Tibial artery (tissue), 4 donors: ENCODE data around the gene ANKRD55.
"Not testable (repeated sequence)": the region's sequence is repeated elsewhere in the genome, so short reads cannot be mapped to it uniquely, and the experiment has no call there.

Experiments
- DNase-seq, 2 donors: peaks; one replicate each; pipeline ENCODE4 v3.0.0-alpha.2; 2019
- H3K27ac ChIP-seq, 2 donors: fragments of 200-600 bp; sonication (generic) in 1 of 2; 1 replicate in 1 of 2; 2 replicates in 1 of 2; pipeline ENCODE4 v1.5.1; 2018 to 2019; ENCODE audit warnings: mild to moderate bottlenecking in 1 of 2
- H3K27me3 ChIP-seq, 2 donors: fragments of 200-600 bp; sonication (generic) in 1 of 2; one replicate each; pipeline versions ENCODE4 v1.5.1 to v1.6.0; 2016 to 2019
- H3K36me3 ChIP-seq, 3 donors: fragments of 200-600 bp; sonication (generic) in 2 of 3; one replicate each; pipeline ENCODE4 v1.5.1; 2016 to 2019; ENCODE audit warnings: mild to moderate bottlenecking in 2 of 3
- H3K4me1 ChIP-seq, 4 donors: fragments of 200-600 bp; sonication (generic) in 2 of 4; 1 replicate in 3 of 4; 2 replicates in 1 of 4; pipeline ENCODE4 v1.5.1; 2016 to 2019
- H3K4me3 ChIP-seq, 2 donors: fragments of 200-600 bp; sonication (generic) in 1 of 2; 1 replicate in 1 of 2; 2 replicates in 1 of 2; pipeline ENCODE4 v1.5.1; 2018 to 2019; ENCODE audit warnings: mild to moderate bottlenecking in 2 of 2
- H3K9me3 ChIP-seq, 3 donors: fragments of 200-600 bp; sonication (generic) in 1 of 3; one replicate each; pipeline ENCODE4 v1.5.1; 2016 to 2019
- intact Hi-C: fragments of 100-400 bp; cut with DNase I; formaldehyde crosslinking; loops from one replicate; pipeline ENCODE4 v1.15.0; 2023; ENCODE audit warnings: low total_unique reads
- TF ChIP-seq, protein P1 (sequence below), 2 experiments: fragments of 200-600 bp in 1 of 2; fragments of 450-650 bp in 1 of 2; IDR thresholded peaks; one replicate each; pipeline ENCODE4 v1.5.1; 2017 to 2019; ENCODE audit warnings: antibody characterized with exemption in 2 of 2, mild to moderate bottlenecking in 1 of 2, moderate library complexity in 1 of 2

Gene ANKRD55

DNA sequence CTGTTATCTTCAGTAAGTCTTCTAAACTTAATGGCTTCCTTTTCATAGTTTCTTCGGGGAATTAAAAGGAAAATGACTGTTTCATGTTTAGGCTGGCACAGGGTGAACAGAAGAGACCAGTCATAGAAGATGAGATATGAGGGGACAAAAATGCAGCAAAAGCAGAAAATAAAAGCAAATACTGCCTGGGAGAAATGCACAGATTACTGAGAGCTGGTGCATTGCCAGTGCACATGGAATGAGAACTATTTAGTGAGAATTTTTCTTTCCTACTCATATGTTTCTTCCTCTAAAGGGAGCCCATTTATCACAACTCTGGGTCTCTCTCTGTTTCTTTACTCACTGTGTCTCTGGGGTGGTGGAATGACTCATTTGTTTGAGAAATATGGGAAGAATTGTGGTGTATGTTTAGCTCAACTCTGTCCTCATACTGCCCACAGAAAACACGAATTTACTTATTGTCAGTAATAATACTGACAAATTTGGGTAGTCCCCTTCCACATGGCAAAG is 25.9 kb upstream of the ANKRD55 start:
- no peaks in the 10 kb centered on the region for H3K9me3 ChIP-seq
- DNase-seq = no peak

DNA sequence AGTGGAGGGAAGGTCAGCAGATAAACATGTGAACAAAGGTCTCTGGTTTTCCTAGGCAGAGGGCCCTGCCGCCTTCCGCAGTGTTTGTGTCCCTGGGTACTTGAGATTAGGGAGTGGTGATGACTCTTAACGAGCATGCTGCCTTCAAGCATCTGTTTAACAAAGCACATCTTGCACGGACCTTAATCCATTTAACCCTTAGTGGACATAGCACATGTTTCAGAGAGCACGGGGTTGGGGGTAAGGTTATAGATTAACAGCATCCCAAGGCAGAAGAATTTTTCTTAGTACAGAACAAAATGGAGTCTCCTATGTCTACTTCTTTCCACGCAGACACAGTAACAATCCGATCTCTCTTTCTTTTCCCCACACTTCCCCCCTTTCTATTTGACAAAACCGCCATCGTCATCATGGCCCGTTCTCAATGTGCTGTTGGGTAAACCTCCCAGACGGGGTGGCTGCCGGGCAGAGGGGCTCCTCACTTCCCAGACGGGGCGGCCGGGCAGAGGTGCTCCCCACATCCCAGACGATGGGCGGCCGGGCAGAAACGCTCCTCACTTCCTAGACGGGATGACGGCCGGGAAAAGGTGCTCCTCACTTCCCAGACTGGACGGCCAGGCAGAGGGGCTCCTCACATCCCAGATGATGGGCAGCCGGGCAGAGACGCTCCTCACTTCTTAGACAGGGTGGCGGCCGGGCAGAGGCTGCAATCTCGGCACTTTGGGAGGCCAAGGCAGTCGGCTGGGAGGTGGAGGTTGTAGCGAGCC is 24.8 kb upstream of the ANKRD55 start:
- intact Hi-C loops, H3K4me3 ChIP-seq: not testable (repeated sequence)

More for the DNA sequence above, 25.9 kb upstream of the ANKRD55 start:
- H3K4me1 ChIP-seq = peaks cover 0 to 16% (median 9%) of the 10 kb centered on the region in 4 donors
- H3K27me3 ChIP-seq = no peaks in the 10 kb centered on the region
- TF ChIP-seq, protein P1, sequence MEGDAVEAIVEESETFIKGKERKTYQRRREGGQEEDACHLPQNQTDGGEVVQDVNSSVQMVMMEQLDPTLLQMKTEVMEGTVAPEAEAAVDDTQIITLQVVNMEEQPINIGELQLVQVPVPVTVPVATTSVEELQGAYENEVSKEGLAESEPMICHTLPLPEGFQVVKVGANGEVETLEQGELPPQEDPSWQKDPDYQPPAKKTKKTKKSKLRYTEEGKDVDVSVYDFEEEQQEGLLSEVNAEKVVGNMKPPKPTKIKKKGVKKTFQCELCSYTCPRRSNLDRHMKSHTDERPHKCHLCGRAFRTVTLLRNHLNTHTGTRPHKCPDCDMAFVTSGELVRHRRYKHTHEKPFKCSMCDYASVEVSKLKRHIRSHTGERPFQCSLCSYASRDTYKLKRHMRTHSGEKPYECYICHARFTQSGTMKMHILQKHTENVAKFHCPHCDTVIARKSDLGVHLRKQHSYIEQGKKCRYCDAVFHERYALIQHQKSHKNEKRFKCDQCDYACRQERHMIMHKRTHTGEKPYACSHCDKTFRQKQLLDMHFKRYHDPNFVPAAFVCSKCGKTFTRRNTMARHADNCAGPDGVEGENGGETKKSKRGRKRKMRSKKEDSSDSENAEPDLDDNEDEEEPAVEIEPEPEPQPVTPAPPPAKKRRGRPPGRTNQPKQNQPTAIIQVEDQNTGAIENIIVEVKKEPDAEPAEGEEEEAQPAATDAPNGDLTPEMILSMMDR (IDR thresholded peaks at IDR 0.05) = no peak
- H3K4me3 ChIP-seq = peak overlapping the region; percentile 5 to 25
- peak overlapping the region in 1 of 2 donors; percentile 25 for H3K27ac ChIP-seq
- intact Hi-C loops = no loop called here
- no peaks in the 10 kb centered on the region for H3K36me3 ChIP-seq

DNA sequence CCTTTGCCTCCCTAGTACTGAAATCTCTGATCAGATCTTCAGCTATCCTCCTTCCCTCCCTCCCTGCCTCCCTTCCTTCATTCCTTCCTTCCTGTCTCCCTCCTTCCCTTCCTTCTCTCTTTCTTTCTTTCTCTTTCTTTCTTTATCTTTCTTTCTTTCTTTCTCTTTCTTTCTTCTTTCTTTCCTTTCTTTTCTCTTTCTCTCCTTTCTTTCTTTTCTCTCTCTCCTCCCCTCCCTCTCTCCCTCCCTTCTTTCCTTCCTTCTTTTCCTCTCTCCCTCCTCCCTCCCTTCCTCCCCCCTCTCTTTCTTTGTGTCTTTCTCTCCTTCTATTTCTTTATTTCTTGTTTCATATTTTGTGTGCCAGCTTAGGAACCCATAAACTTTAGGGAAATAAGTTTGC is 23.9 kb upstream of the ANKRD55 start:
- intact Hi-C loops = no loop called here
- Histone ChIP-seq H3K9me3 (no peaks in the 10 kb centered on the region), H3K27ac (no peak overlapping the region), H3K4me3 (no peak overlapping the region), H3K36me3 (no peaks in the 10 kb centered on the region), H3K27me3 (no peaks in the 10 kb centered on the region), H3K4me1 (peaks cover 0 to 16% (median 9%) of the 10 kb centered on the region in 4 donors)
- TF ChIP-seq, protein P1 (IDR thresholded peaks at IDR 0.05) = no peak
- DNase-seq = no peak

More for the DNA sequence above, 24.8 kb upstream of the ANKRD55 start:
- H3K27me3 ChIP-seq, DNase-seq, H3K9me3 ChIP-seq, H3K27ac ChIP-seq, H3K36me3 ChIP-seq: not testable (repeated sequence)
- peaks cover 0 to 16% (median 9%) of the 10 kb centered on the region in 4 donors for H3K4me1 ChIP-seq

DNA sequence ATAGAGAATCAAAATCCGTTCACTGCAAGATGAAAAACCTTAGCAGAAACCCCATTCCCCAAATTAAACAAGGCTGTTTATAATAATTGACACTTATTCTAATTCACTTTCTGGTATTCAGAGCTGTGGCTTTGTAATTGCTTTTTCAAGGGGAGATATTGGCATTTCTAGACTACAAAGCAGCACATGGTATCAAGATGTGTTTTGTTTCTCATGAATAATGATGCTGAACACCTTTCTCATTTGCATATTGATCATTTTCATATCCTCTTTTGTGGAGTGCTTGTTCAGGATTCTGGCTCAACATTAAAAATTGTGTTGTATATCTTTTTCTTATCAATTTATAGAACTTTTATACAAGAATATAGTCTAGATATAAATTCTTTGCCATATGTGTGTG is 22.4 kb upstream of the ANKRD55 start:
- no peak overlapping the region for H3K27ac ChIP-seq
- no peak for DNase-seq
- H3K9me3 ChIP-seq = no peaks in the 10 kb centered on the region
- intact Hi-C loops = no loop called here
- no peaks in the 10 kb centered on the region for H3K27me3 ChIP-seq
- TF ChIP-seq, protein P1 (IDR thresholded peaks at IDR 0.05) = no peak
- no peak overlapping the region for H3K4me3 ChIP-seq
- H3K4me1 ChIP-seq = peaks cover 0 to 16% (median 9%) of the 10 kb centered on the region in 4 donors
- H3K36me3 ChIP-seq = no peaks in the 10 kb centered on the region

DNA sequence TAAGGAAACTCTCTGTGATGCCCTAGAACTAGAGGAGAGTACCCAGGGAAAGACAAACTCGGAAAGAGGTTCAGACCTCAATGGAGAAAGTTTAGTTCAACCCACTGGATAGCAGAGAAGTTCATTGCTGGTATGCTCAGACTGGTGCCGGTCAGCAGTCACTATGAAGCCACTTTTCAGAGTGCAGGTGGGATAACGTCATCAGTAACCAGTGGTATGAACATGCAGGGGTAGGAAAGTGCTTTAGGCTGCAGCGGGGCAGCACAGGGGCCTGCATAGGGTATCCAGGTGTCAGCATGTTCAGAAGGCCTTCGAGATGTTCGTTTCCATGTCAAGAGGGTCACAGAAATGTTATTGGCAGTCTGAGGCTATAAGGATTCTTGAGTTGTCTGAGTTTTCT is 20.8 kb upstream of the ANKRD55 start:
- DNase-seq = no peak
- TF ChIP-seq, protein P1 (IDR thresholded peaks at IDR 0.05) = no peak
- no peak overlapping the region for H3K4me3 ChIP-seq
- H3K27ac ChIP-seq = no peak overlapping the region
- no peaks in the 10 kb centered on the region for H3K27me3 ChIP-seq
- no peaks in the 10 kb centered on the region for H3K9me3 ChIP-seq
- intact Hi-C loops = no loop called here
- H3K36me3 ChIP-seq = no peaks in the 10 kb centered on the region
- H3K4me1 ChIP-seq = peaks cover 0 to 4% (median 1%) of the 10 kb centered on the region in 4 donors

DNA sequence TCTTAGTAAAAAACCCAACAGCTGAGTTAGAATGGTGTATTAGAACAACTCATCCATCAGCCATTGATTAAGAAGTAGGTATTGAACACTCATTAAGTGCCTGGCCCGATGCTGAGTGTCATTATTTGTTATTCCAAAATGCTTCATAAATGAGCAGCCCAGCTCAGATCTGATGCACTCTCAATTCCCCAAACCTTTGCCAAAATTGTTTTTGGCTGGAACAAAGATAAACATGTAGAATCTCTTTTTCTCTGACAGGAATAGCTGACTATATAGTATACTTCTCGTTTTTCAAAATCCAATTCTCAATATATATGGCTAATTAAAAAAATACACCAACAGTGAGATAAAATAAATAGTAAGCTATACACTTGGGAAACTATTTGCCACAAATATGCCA is 20.0 kb upstream of the ANKRD55 start:
- peaks cover 0 to under 1% (median 0%) of the 10 kb centered on the region in 4 donors for H3K4me1 ChIP-seq
- intact Hi-C loops = no loop called here
- no peaks in the 10 kb centered on the region for H3K9me3 ChIP-seq
- H3K27me3 ChIP-seq = no peaks in the 10 kb centered on the region
- no peaks in the 10 kb centered on the region for H3K36me3 ChIP-seq
- no peak overlapping the region for H3K4me3 ChIP-seq
- no peak overlapping the region for H3K27ac ChIP-seq
- TF ChIP-seq, protein P1 (IDR thresholded peaks at IDR 0.05) = no peak
- no peak for DNase-seq
